ENCODE data around the gene BLOC1S3.
"Not testable (repeated sequence)": the region's sequence is repeated elsewhere in the genome, so short reads cannot be mapped to it uniquely, and the experiment has no call there.

Gene BLOC1S3

GRCh38 chr19:45224645-45225044 is 46.1 kb downstream of the BLOC1S3 start:
- no peak for DNase-seq (ENCODE audit: low read depth)

- not testable (repeated sequence) for DNase-seq (ENCODE audit: low read depth)
Measured at GRCh38 chr19:45229056-45229455, 50.5 kb downstream of the BLOC1S3 start.
